Cardiac muscle cell (in vitro differentiated cells and primary cell): Measurements from ENCODE around the gene NR2C2AP. TPM values are rescaled to one million over a fixed set of nuclear protein-coding genes. Genes with fewer than 3 reads are reported as not detected.
A peak's percentile ranks its signal among the peaks of the same experiment; 100 is the strongest.

Source experiments
- DNase-seq, 2 donors: peaks; one replicate each; pipeline versions ENCODE4 v3.0.0 to v3.0.0-alpha.2; 2010 to 2017; ENCODE audit warnings: low read depth in 1 of 2, low spot score in 1 of 2
- H3K27ac ChIP-seq: fragments of 200-600 bp; sonication (generic); 2 replicates; pipeline ENCODE4 v1.5.1; 2016
- H3K27me3 ChIP-seq: fragments of 200-600 bp; sonication (generic); 2 replicates; pipeline ENCODE4 v1.6.0; 2016; ENCODE audit warnings: control low read depth
- H3K36me3 ChIP-seq: fragments of 200-600 bp; sonication (generic); 2 replicates; pipeline ENCODE4 v1.5.1; 2016; ENCODE audit warnings: control low read depth
- H3K4me1 ChIP-seq: fragments of 200-600 bp; sonication (generic); 2 replicates; pipeline ENCODE4 v1.8.1; 2017; ENCODE audit warnings: low read depth, mild to moderate bottlenecking, mixed run types
- H3K4me3 ChIP-seq: fragments of 200-600 bp; sonication (generic); 2 replicates; pipeline ENCODE4 v1.5.1; 2016; ENCODE audit warnings: mild to moderate bottlenecking
- H3K9me3 ChIP-seq: fragments of 200-600 bp; sonication (generic); 2 replicates; pipeline ENCODE4 v1.5.1; 2017; ENCODE audit warnings: low read depth, mild to moderate bottlenecking, control low read depth
- polyA plus RNA-seq: library from polyadenylated mRNA; unstranded; fragments of >200 nt; fragmentation: Nextera tagmentation; extraction: Ambion mirVana; gene quantifications from 2 replicates; pipeline ENCODE4 v1.2.1, GENCODE V29; 2016
- total RNA-seq: library from RNA; depleted of rRNA; stranded (reverse); fragments of >200 nt; gene quantifications from 2 replicates; pipeline ENCODE4 v1.2.3, GENCODE V29; 2016
- TF ChIP-seq, protein P1 (sequence below): IDR thresholded peaks from 2 replicates; pipeline ENCODE4 v1.5.1; 2012; ENCODE audit warnings: low read depth, mild to moderate bottlenecking, low read length

The NR2C2AP gene
- total and polyA plus RNA-seq, 2 experiments from 2014 or later, result 6.4 to 10.0 TPM

- Histone ChIP-seq H3K27me3 (no peaks in the 10 kb centered on the region), H3K4me1 (peaks cover 2% of the 10 kb centered on the region), H3K4me3 (peak overlapping the region; percentile 92), H3K27ac (peak overlapping the region; percentile 97), H3K9me3 (no peaks in the 10 kb centered on the region), H3K36me3 (peaks cover under 1% of the 10 kb centered on the region)
- TF ChIP-seq, protein P1, sequence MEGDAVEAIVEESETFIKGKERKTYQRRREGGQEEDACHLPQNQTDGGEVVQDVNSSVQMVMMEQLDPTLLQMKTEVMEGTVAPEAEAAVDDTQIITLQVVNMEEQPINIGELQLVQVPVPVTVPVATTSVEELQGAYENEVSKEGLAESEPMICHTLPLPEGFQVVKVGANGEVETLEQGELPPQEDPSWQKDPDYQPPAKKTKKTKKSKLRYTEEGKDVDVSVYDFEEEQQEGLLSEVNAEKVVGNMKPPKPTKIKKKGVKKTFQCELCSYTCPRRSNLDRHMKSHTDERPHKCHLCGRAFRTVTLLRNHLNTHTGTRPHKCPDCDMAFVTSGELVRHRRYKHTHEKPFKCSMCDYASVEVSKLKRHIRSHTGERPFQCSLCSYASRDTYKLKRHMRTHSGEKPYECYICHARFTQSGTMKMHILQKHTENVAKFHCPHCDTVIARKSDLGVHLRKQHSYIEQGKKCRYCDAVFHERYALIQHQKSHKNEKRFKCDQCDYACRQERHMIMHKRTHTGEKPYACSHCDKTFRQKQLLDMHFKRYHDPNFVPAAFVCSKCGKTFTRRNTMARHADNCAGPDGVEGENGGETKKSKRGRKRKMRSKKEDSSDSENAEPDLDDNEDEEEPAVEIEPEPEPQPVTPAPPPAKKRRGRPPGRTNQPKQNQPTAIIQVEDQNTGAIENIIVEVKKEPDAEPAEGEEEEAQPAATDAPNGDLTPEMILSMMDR, result no peak
- no peak for DNase-seq
Measured at GRCh38 chr19:19191768-19192077, 11.5 kb downstream of the NR2C2AP start.

- Histone ChIP-seq H3K27me3 (no peaks in the 10 kb centered on the region), H3K27ac (no peak overlapping the region), H3K4me3 (no peak overlapping the region), H3K36me3 (no peaks in the 10 kb centered on the region), H3K9me3 (no peaks in the 10 kb centered on the region), H3K4me1 (peaks cover 2% of the 10 kb centered on the region)
- DNase-seq, result no peak
- TF ChIP-seq, protein P1, result no peak
Measured at GRCh38 chr19:19186742-19187141, 16.5 kb downstream of the NR2C2AP start.

GRCh38 chr19:19185853-19186740 lies 17.1 kb downstream of the NR2C2AP start:
- peak; percentile 56 for DNase-seq
- H3K4me3 ChIP-seq, result no peak overlapping the region

GRCh38 chr19:19181488-19181998 lies 21.7 kb downstream of the NR2C2AP start:
- no peak overlapping the region for H3K4me3 ChIP-seq
- no peaks in the 10 kb centered on the region for H3K9me3 ChIP-seq
- TF ChIP-seq, protein P1, result no peak
- no peak overlapping the region for H3K27ac ChIP-seq
- DNase-seq, result no peak
- no peaks in the 10 kb centered on the region for H3K36me3 ChIP-seq
- no peaks in the 10 kb centered on the region for H3K4me1 ChIP-seq
- H3K27me3 ChIP-seq, result no peaks in the 10 kb centered on the region

More at GRCh38 chr19:19185853-19186740, 17.1 kb downstream of the NR2C2AP start:
- Histone ChIP-seq H3K9me3 (no peaks in the 10 kb centered on the region), H3K4me1 (peaks cover 1% of the 10 kb centered on the region), H3K27me3 (no peaks in the 10 kb centered on the region), H3K27ac (no peak overlapping the region), H3K36me3 (no peaks in the 10 kb centered on the region)
- TF ChIP-seq, protein P1, result peak; percentile 66

DNA sequence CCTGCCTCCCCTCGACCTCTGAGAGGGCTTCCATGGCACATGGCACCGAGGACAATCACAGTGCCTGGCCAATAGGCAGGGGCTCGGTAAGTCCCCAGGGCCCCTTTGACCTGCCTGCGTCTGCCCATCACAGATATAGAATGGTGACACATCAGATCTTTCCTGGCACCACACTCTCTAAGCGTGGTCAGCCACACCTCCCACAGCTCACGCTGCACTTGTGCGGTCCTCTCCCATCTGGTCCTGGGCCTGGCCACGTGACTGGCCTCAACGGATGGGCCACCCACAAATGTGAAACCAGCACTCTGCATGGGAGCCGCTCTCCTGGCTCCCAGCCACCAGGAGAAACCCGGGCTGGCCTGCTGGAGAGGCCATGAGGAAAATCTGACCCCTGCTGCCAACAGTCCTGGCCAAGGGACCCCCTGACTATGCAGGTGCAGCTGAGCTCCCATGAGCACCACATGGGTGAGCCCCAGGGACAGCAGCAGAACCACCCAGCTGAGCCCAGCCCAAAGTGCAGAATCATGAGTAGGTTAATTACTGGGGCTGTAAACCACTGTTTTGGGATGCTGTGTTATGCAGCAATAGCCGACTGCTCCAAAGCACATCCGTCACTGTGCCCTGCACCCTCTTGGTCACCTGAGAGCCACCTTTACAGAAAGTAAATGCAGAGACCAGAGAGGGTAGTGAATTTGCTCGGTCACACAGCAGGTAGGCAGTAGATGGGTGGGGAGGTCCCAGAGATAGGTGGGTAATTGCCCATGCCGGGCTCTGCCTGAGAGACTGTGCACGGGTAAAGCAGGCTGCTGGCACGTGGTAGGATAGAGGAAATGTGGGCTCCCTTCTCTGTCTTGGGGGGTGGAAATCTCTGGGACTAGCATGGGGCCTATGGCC lies 23.4 kb downstream of the NR2C2AP start:
- Histone ChIP-seq H3K27me3 (no peaks in the 10 kb centered on the region), H3K4me3 (no peak overlapping the region), H3K36me3 (no peaks in the 10 kb centered on the region), H3K4me1 (no peaks in the 10 kb centered on the region), H3K9me3 (no peaks in the 10 kb centered on the region), H3K27ac (no peak overlapping the region)
- TF ChIP-seq, protein P1, result no peak
- DNase-seq, result no peak
